Skeletal muscle satellite cell (primary cell): ENCODE data around the gene ANGPTL5. TPM values are rescaled to one million over a fixed set of nuclear protein-coding genes. Genes with fewer than 3 reads are reported as not detected.
A peak's percentile ranks its signal among the peaks of the same experiment; 100 is the strongest.
"Not testable (repeated sequence)": the region's sequence is repeated elsewhere in the genome, so short reads cannot be mapped to it uniquely, and the experiment has no call there.

Experiments used
- H3K27me3 ChIP-seq: 2 replicates; pipeline ENCODE4 v1.7.0; 2013; ENCODE audit warnings: low read length; ENCODE audit not compliant: control insufficient read depth, insufficient read depth
- H3K36me3 ChIP-seq: 2 replicates; pipeline ENCODE4 v1.7.0; 2013; ENCODE audit warnings: mild to moderate bottlenecking, control low read depth, low read length; ENCODE audit not compliant: insufficient read depth
- H3K4me1 ChIP-seq: 2 replicates; pipeline ENCODE4 v1.7.0; 2013; ENCODE audit warnings: low read length; ENCODE audit not compliant: control insufficient read depth, insufficient read depth
- H3K4me2 ChIP-seq: 2 replicates; pipeline ENCODE4 v1.7.0; 2013; ENCODE audit warnings: mild to moderate bottlenecking, low read length
- H3K4me3 ChIP-seq: 2 replicates; pipeline ENCODE4 v1.7.0; 2013; ENCODE audit warnings: low read length
- H3K9ac ChIP-seq: 2 replicates; pipeline ENCODE4 v1.7.0; 2013; ENCODE audit warnings: mild to moderate bottlenecking, low read depth, low read length, moderate library complexity
- H3K9me3 ChIP-seq: replicated peaks from 2 replicates; pipeline ENCODE4 v1.7.0; 2013; ENCODE audit warnings: mild to moderate bottlenecking, control low read depth, low read length
- total RNA-seq: library from RNA; depleted of rRNA; stranded (reverse); fragments of >200 nt; gene quantifications from 2 replicates; pipeline ENCODE4 v1.2.3, GENCODE V29; 2012; rRNA removed

ANGPTL5 gene
- 0.66 and 1.3 TPM in 2 replicates for total RNA-seq

- Histone ChIP-seq H3K9me3 (no peaks in the 10 kb centered on the region), H3K9ac (peak within 1 kb of the TSS; percentile 86), H3K27me3 (no peaks in the 10 kb centered on the region), H3K4me3 (peak within 1 kb of the TSS; percentile 78), H3K36me3 (no peaks in the 10 kb centered on the region), H3K4me1 (peaks cover 21% of the 10 kb centered on the region), H3K4me2 (peak within 1 kb of the TSS; percentile 80)
Observed at GRCh38 chr11:101916422-101916821, at the start of gene ANGPTL5. TSS of gene ANGPTL5 (minus strand) at chr11:101916522. CDS start at chr11:101907909, 8,613 bp downstream.

GRCh38 chr11:101964200-101964599 lies 47.9 kb upstream of the ANGPTL5 start:
- H3K9ac ChIP-seq, H3K27me3 ChIP-seq, H3K4me3 ChIP-seq, H3K36me3 ChIP-seq, H3K9me3 ChIP-seq, H3K4me1 ChIP-seq, H3K4me2 ChIP-seq: not testable (repeated sequence)

- Histone ChIP-seq H3K9me3 (no peaks in the 10 kb centered on the region), H3K36me3 (no peaks in the 10 kb centered on the region), H3K9ac (no peak overlapping the region), H3K4me3 (no peak overlapping the region), H3K4me1 (no peaks in the 10 kb centered on the region), H3K4me2 (no peak overlapping the region), H3K27me3 (no peaks in the 10 kb centered on the region)
Observed at GRCh38 chr11:101960231-101960630, 43.9 kb upstream of the ANGPTL5 start.

GRCh38 chr11:101955701-101956100 lies 39.4 kb upstream of the ANGPTL5 start:
- Histone ChIP-seq H3K36me3 (no peaks in the 10 kb centered on the region), H3K27me3 (no peaks in the 10 kb centered on the region), H3K4me2 (no peak overlapping the region), H3K4me1 (no peaks in the 10 kb centered on the region), H3K9ac (no peak overlapping the region), H3K9me3 (no peaks in the 10 kb centered on the region), H3K4me3 (no peak overlapping the region)

- H3K27me3 ChIP-seq = no peaks in the 10 kb centered on the region
- no peaks in the 10 kb centered on the region for H3K9me3 ChIP-seq
- no peak overlapping the region for H3K4me3 ChIP-seq
- H3K4me1 ChIP-seq = no peaks in the 10 kb centered on the region
- H3K36me3 ChIP-seq = no peaks in the 10 kb centered on the region
- H3K9ac ChIP-seq = no peak overlapping the region
- H3K4me2 ChIP-seq = no peak overlapping the region
Observed at GRCh38 chr11:101955278-101955677, 39.0 kb upstream of the ANGPTL5 start.

- no peak overlapping the region for H3K4me2 ChIP-seq
- no peaks in the 10 kb centered on the region for H3K27me3 ChIP-seq
- no peaks in the 10 kb centered on the region for H3K9me3 ChIP-seq
- no peaks in the 10 kb centered on the region for H3K36me3 ChIP-seq
- no peaks in the 10 kb centered on the region for H3K4me1 ChIP-seq
- no peak overlapping the region for H3K4me3 ChIP-seq
- no peak overlapping the region for H3K9ac ChIP-seq
Observed at GRCh38 chr11:101949680-101950220, 33.4 kb upstream of the ANGPTL5 start.

GRCh38 chr11:101945448-101945847 lies 29.1 kb upstream of the ANGPTL5 start:
- H3K36me3 ChIP-seq = no peaks in the 10 kb centered on the region

GRCh38 chr11:101944923-101945322 lies 28.6 kb upstream of the ANGPTL5 start:
- Histone ChIP-seq H3K27me3 (no peaks in the 10 kb centered on the region), H3K4me1 (no peaks in the 10 kb centered on the region), H3K9me3 (no peaks in the 10 kb centered on the region), H3K4me3 (no peak overlapping the region), H3K9ac (no peak overlapping the region), H3K4me2 (no peak overlapping the region), H3K36me3 (no peaks in the 10 kb centered on the region)

More at GRCh38 chr11:101945448-101945847, 29.1 kb upstream of the ANGPTL5 start:
- no peak overlapping the region for H3K4me3 ChIP-seq
- no peaks in the 10 kb centered on the region for H3K27me3 ChIP-seq
- H3K9me3 ChIP-seq = no peaks in the 10 kb centered on the region
- no peak overlapping the region for H3K4me2 ChIP-seq
- H3K9ac ChIP-seq = no peak overlapping the region
- no peaks in the 10 kb centered on the region for H3K4me1 ChIP-seq

- H3K4me3 ChIP-seq = no peak overlapping the region
- no peak overlapping the region for H3K4me2 ChIP-seq
- no peaks in the 10 kb centered on the region for H3K27me3 ChIP-seq
Observed at GRCh38 chr11:101940901-101941520, 24.7 kb upstream of the ANGPTL5 start.

GRCh38 chr11:101931692-101932091 lies 15.4 kb upstream of the ANGPTL5 start:
- H3K9ac ChIP-seq = no peak overlapping the region
- no peaks in the 10 kb centered on the region for H3K27me3 ChIP-seq
- no peaks in the 10 kb centered on the region for H3K9me3 ChIP-seq
- H3K36me3 ChIP-seq = no peaks in the 10 kb centered on the region
- no peaks in the 10 kb centered on the region for H3K4me1 ChIP-seq
- no peak overlapping the region for H3K4me2 ChIP-seq
- no peak overlapping the region for H3K4me3 ChIP-seq

More at GRCh38 chr11:101940901-101941520, 24.7 kb upstream of the ANGPTL5 start:
- H3K4me1 ChIP-seq = no peaks in the 10 kb centered on the region
- H3K9me3 ChIP-seq = no peaks in the 10 kb centered on the region
- H3K9ac ChIP-seq = no peak overlapping the region
- H3K36me3 ChIP-seq = no peaks in the 10 kb centered on the region

GRCh38 chr11:101929294-101929915 lies 13.1 kb upstream of the ANGPTL5 start:
- Histone ChIP-seq H3K4me2 (no peak overlapping the region), H3K9me3 (no peaks in the 10 kb centered on the region), H3K4me3 (no peak overlapping the region), H3K27me3 (no peaks in the 10 kb centered on the region), H3K9ac (no peak overlapping the region), H3K4me1 (no peaks in the 10 kb centered on the region), H3K36me3 (no peaks in the 10 kb centered on the region)

GRCh38 chr11:101923554-101923953 lies 7.2 kb upstream of the ANGPTL5 start:
- H3K4me3 ChIP-seq = no peak overlapping the region
- H3K9me3 ChIP-seq = no peaks in the 10 kb centered on the region
- no peak overlapping the region for H3K9ac ChIP-seq
- no peaks in the 10 kb centered on the region for H3K4me1 ChIP-seq
- no peaks in the 10 kb centered on the region for H3K27me3 ChIP-seq
- no peak overlapping the region for H3K4me2 ChIP-seq
- no peaks in the 10 kb centered on the region for H3K36me3 ChIP-seq
